OCI-LY1 (cell line): ENCODE data around the gene TRIP13.

Experiments
- H2AFZ ChIP-seq: fragments of 200-600 bp; sonication (generic), shearing (Covaris generic); 2 replicates; pipeline ENCODE4 v1.6.0; 2014; ENCODE audit warnings: antibody characterized with exemption, mild to moderate bottlenecking, low read length
- H3F3A ChIP-seq: fragments of 200-600 bp; sonication (generic), shearing (Covaris generic); 2 replicates; pipeline ENCODE4 v1.6.0; 2014; ENCODE audit warnings: mild to moderate bottlenecking, antibody characterized with exemption, low read length, moderate library complexity; ENCODE audit not compliant: insufficient read depth
- H3K27ac ChIP-seq: fragments of 200-600 bp; sonication (generic); 2 replicates; pipeline ENCODE4 v1.5.1; 2014; ENCODE audit warnings: low read length, mixed run types, mild to moderate bottlenecking, low read depth; ENCODE audit not compliant: poor library complexity, severe bottlenecking
- H3K27me3 ChIP-seq: fragments of 200-600 bp; sonication (generic); 2 replicates; pipeline ENCODE4 v1.6.0; 2014; ENCODE audit warnings: antibody characterized with exemption, mild to moderate bottlenecking, low read length, moderate library complexity; ENCODE audit not compliant: insufficient read depth
- H3K36me3 ChIP-seq: fragments of 200-600 bp; sonication (generic); 2 replicates; pipeline ENCODE4 v1.6.1; 2014; ENCODE audit warnings: mild to moderate bottlenecking, antibody characterized with exemption, low read length, moderate library complexity, mixed read lengths; ENCODE audit not compliant: insufficient read depth
- H3K4me1 ChIP-seq: fragments of 200-600 bp; sonication (generic); 2 replicates; pipeline ENCODE4 v1.5.1; 2014; ENCODE audit warnings: mild to moderate bottlenecking, low read length, moderate library complexity; ENCODE audit not compliant: insufficient read depth, severe bottlenecking
- H3K4me2 ChIP-seq: fragments of 200-600 bp; sonication (generic), shearing (Covaris generic); 2 replicates; pipeline ENCODE4 v1.6.1; 2014; ENCODE audit warnings: low read length
- H3K4me3 ChIP-seq: fragments of 200-600 bp; sonication (generic); 2 replicates; pipeline ENCODE4 v1.5.1; 2014; ENCODE audit warnings: low read length, low read depth, mild to moderate bottlenecking, mixed read lengths; ENCODE audit not compliant: poor library complexity, severe bottlenecking
- H3K79me2 ChIP-seq: fragments of 200-600 bp; shearing (Covaris generic); 2 replicates; pipeline ENCODE4 v1.6.1; 2016; ENCODE audit warnings: mixed run types, low read length, mixed read lengths; ENCODE audit not compliant: insufficient read depth
- H3K9ac ChIP-seq: fragments of 200-600 bp; sonication (generic), shearing (Covaris generic); 2 replicates; pipeline ENCODE4 v1.6.1; 2014; ENCODE audit warnings: mild to moderate bottlenecking, low read length, mixed read lengths
- H3K9me2 ChIP-seq: fragments of 200-600 bp; sonication (generic), shearing (Covaris generic); 2 replicates; pipeline ENCODE4 v1.6.1; 2014; ENCODE audit warnings: low read depth, mild to moderate bottlenecking, low read length, mixed read lengths
- H3K9me3 ChIP-seq: fragments of 200-600 bp; shearing (Covaris generic); 2 replicates; pipeline ENCODE4 v1.6.1; 2014; ENCODE audit warnings: low read length, mixed read lengths
- H4K20me1 ChIP-seq: fragments of 200-600 bp; sonication (generic), shearing (Covaris generic); 2 replicates; pipeline ENCODE4 v1.6.0; 2016; ENCODE audit warnings: mild to moderate bottlenecking, low read length; ENCODE audit not compliant: insufficient read depth
- CTCF ChIP-seq: fragments of 200-600 bp; sonication (generic), shearing (Covaris generic); IDR thresholded peaks from 2 replicates; pipeline ENCODE4 v1.5.1; 2017; ENCODE audit warnings: mild to moderate bottlenecking, antibody characterized with exemption, low read length, moderate library complexity, mixed read lengths
- EZH2 ChIP-seq: fragments of 200-600 bp; sonication (generic), shearing (Covaris generic); IDR thresholded peaks from 2 replicates; pipeline ENCODE4 v1.8.0; 2017; ENCODE audit warnings: borderline replicate concordance, mixed run types, mild to moderate bottlenecking, antibody characterized with exemption, low read length, moderate library complexity, mixed read lengths

Gene TRIP13

GRCh38 chr5:868428-869135 is 24.1 kb upstream of the TRIP13 start:
- no peaks in the 10 kb centered on the region for H3K79me2 ChIP-seq
- no peak overlapping the region for H3K27ac ChIP-seq
- no peaks in the 10 kb centered on the region for H3K27me3 ChIP-seq
- peaks cover 97% of the 10 kb centered on the region for H3K36me3 ChIP-seq
- H3K9me2 ChIP-seq, result no peaks in the 10 kb centered on the region
- no peak for TF ChIP-seq CTCF
- no peak for TF ChIP-seq EZH2
- no peaks in the 10 kb centered on the region for H3K9me3 ChIP-seq
- no peak overlapping the region for H2AFZ ChIP-seq
- H3K4me1 ChIP-seq, result no peaks in the 10 kb centered on the region
- H3K4me2 ChIP-seq, result no peak overlapping the region
- H3K4me3 ChIP-seq, result no peak overlapping the region
- no peaks in the 10 kb centered on the region for H3F3A ChIP-seq
- no peaks in the 10 kb centered on the region for H4K20me1 ChIP-seq
- no peak overlapping the region for H3K9ac ChIP-seq

GRCh38 chr5:870956-871355 is 21.7 kb upstream of the TRIP13 start:
- Histone ChIP-seq H3K4me3 (no peak overlapping the region), H3K27ac (no peak overlapping the region), H3K9me2 (no peaks in the 10 kb centered on the region), H3K79me2 (no peaks in the 10 kb centered on the region), H3K4me2 (no peak overlapping the region), H3K27me3 (no peaks in the 10 kb centered on the region), H3K9ac (no peak overlapping the region), H3F3A (no peaks in the 10 kb centered on the region), H3K9me3 (no peaks in the 10 kb centered on the region), H3K36me3 (peaks cover 94% of the 10 kb centered on the region), H3K4me1 (no peaks in the 10 kb centered on the region), H4K20me1 (no peaks in the 10 kb centered on the region), H2AFZ (no peak overlapping the region)
- no peak for TF ChIP-seq EZH2
- TF ChIP-seq CTCF, result no peak

GRCh38 chr5:871596-872298 is 20.9 kb upstream of the TRIP13 start:
- H2AFZ ChIP-seq, result no peak overlapping the region
- H3K9me2 ChIP-seq, result no peaks in the 10 kb centered on the region
- no peak overlapping the region for H3K9ac ChIP-seq
- H3K4me3 ChIP-seq, result no peak overlapping the region
- no peaks in the 10 kb centered on the region for H4K20me1 ChIP-seq
- H3K9me3 ChIP-seq, result no peaks in the 10 kb centered on the region
- H3K4me1 ChIP-seq, result no peaks in the 10 kb centered on the region
- H3K79me2 ChIP-seq, result no peaks in the 10 kb centered on the region
- no peak for TF ChIP-seq CTCF
- no peak for TF ChIP-seq EZH2
- peaks cover 95% of the 10 kb centered on the region for H3K36me3 ChIP-seq
- H3K27me3 ChIP-seq, result no peaks in the 10 kb centered on the region
- no peak overlapping the region for H3K4me2 ChIP-seq
- no peak overlapping the region for H3K27ac ChIP-seq
- no peaks in the 10 kb centered on the region for H3F3A ChIP-seq
